Peyer's patch (tissue), 4 donors: ENCODE results near the gene MAPK14.

Source experiments
- POLR2A ChIP-seq, 2 donors: fragments of 450-650 bp; IDR thresholded peaks; one replicate each; pipeline ENCODE4 v1.5.1; 2017; ENCODE audit warnings: antibody characterized with exemption in 2 of 2, mild to moderate bottlenecking in 2 of 2, moderate library complexity in 2 of 2
- TF ChIP-seq, protein P1 (sequence below), 6 experiments: fragments of 450-650 bp in 4 of 6; fragments of 200-600 bp in 2 of 6; sonication (generic) in 1 of 6; IDR thresholded peaks; one replicate each; pipeline ENCODE4 v1.5.1; 2017 to 2019; ENCODE audit warnings: antibody characterized with exemption in 6 of 6, mild to moderate bottlenecking in 3 of 6, moderate library complexity in 1 of 6

DNA sequence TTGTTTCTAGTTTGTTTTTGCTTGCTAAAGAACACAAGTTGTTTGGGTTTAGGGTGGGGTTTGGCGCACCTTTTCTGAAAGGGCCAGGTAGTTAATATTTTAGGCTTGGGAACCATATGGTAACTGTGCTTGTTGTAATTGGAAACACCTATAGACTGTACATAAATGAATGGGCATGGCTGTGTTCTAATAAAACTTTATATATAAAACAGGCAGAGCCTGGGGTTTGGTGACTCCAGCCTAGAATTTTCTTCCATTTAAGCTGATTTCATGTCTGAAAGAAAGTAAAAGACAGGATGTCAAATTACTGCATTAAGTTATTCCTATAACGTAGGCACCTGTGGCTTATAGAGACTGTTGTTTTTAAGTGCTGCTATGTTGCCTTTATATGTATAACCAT, 66.6 kb downstream of the MAPK14 start:
- no peak for TF ChIP-seq POLR2A (IDR thresholded peaks at IDR 0.05)
- TF ChIP-seq, protein P1, sequence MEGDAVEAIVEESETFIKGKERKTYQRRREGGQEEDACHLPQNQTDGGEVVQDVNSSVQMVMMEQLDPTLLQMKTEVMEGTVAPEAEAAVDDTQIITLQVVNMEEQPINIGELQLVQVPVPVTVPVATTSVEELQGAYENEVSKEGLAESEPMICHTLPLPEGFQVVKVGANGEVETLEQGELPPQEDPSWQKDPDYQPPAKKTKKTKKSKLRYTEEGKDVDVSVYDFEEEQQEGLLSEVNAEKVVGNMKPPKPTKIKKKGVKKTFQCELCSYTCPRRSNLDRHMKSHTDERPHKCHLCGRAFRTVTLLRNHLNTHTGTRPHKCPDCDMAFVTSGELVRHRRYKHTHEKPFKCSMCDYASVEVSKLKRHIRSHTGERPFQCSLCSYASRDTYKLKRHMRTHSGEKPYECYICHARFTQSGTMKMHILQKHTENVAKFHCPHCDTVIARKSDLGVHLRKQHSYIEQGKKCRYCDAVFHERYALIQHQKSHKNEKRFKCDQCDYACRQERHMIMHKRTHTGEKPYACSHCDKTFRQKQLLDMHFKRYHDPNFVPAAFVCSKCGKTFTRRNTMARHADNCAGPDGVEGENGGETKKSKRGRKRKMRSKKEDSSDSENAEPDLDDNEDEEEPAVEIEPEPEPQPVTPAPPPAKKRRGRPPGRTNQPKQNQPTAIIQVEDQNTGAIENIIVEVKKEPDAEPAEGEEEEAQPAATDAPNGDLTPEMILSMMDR (IDR thresholded peaks at IDR 0.05) = no peak
